KMS-11 (cell line): Measurements from ENCODE around the gene SPATA3.

Experiments
- H2AFZ ChIP-seq: fragments of 200-600 bp; sonication (generic); 2 replicates; pipeline ENCODE4 v1.6.1; 2016; ENCODE audit warnings: antibody characterized with exemption, mixed run types, low read depth
- H3K27ac ChIP-seq: fragments of 200-600 bp; sonication (generic); 2 replicates; pipeline ENCODE4 v1.6.1; 2016; ENCODE audit warnings: mild to moderate bottlenecking, mixed run types
- H3K27me3 ChIP-seq: fragments of 200-600 bp; sonication (generic); 2 replicates; pipeline ENCODE4 v1.6.1; 2017; ENCODE audit warnings: mild to moderate bottlenecking, low read depth, mixed run types, moderate library complexity; ENCODE audit not compliant: insufficient read depth
- H3K36me3 ChIP-seq: fragments of 200-600 bp; sonication (generic); 2 replicates; pipeline ENCODE4 v1.6.1; 2017; ENCODE audit warnings: mild to moderate bottlenecking, mixed run types; ENCODE audit not compliant: insufficient read depth
- H3K4me1 ChIP-seq: fragments of 200-600 bp; sonication (generic); 2 replicates; pipeline ENCODE4 v1.6.1; 2016; ENCODE audit warnings: mild to moderate bottlenecking, low read depth, mixed run types; ENCODE audit not compliant: poor library complexity, severe bottlenecking
- H3K4me2 ChIP-seq: fragments of 200-600 bp; sonication (generic); 2 replicates; pipeline ENCODE4 v1.7.0; 2016; ENCODE audit warnings: mild to moderate bottlenecking, mixed run types
- H3K4me3 ChIP-seq: fragments of 200-600 bp; sonication (generic); IDR thresholded peaks from 2 replicates; pipeline ENCODE4 v1.6.1; 2017; ENCODE audit warnings: low read depth, low read length, mixed read lengths; ENCODE audit not compliant: insufficient read depth
- H3K79me2 ChIP-seq: fragments of 200-600 bp; sonication (generic); 2 replicates; pipeline ENCODE4 v1.6.1; 2016; ENCODE audit warnings: low read depth, mixed run types; ENCODE audit not compliant: insufficient read depth
- H3K9ac ChIP-seq: fragments of 200-600 bp; sonication (generic); 2 replicates; pipeline ENCODE4 v1.6.1; 2016; ENCODE audit warnings: mild to moderate bottlenecking, mixed run types
- H4K20me1 ChIP-seq: fragments of 200-600 bp; sonication (generic); 2 replicates; pipeline ENCODE4 v1.6.1; 2016; ENCODE audit warnings: mild to moderate bottlenecking, mixed run types; ENCODE audit not compliant: insufficient read depth
- CTCF ChIP-seq: fragments of 200-600 bp; sonication (generic); conservative IDR thresholded peaks from 2 replicates; pipeline ENCODE4 v1.6.1; 2017; ENCODE audit warnings: low read depth, mild to moderate bottlenecking, antibody characterized with exemption, low read length, moderate library complexity, mixed read lengths

SPATA3 gene

GRCh38 chr2:230987137-230988020 lies 8.5 kb upstream of the SPATA3 start:
- H3K36me3 ChIP-seq: no peaks in the 10 kb centered on the region
- H2AFZ ChIP-seq: peak overlapping the region; percentile 96

GRCh38 chr2:230989731-230990130 lies 6.2 kb upstream of the SPATA3 start:
- Histone ChIP-seq H3K4me3 (no peak overlapping the region), H3K4me2 (no peak overlapping the region), H3K27ac (no peak overlapping the region), H3K36me3 (no peaks in the 10 kb centered on the region), H4K20me1 (no peaks in the 10 kb centered on the region), H2AFZ (no peak overlapping the region), H3K9ac (no peak overlapping the region), H3K27me3 (no peaks in the 10 kb centered on the region), H3K79me2 (no peaks in the 10 kb centered on the region), H3K4me1 (peaks cover 31% of the 10 kb centered on the region)
- no peak for TF ChIP-seq CTCF

More at GRCh38 chr2:230987137-230988020, 8.5 kb upstream of the SPATA3 start:
- peak; percentile 91 for TF ChIP-seq CTCF
- Histone ChIP-seq H4K20me1 (no peaks in the 10 kb centered on the region), H3K4me1 (peaks cover 55% of the 10 kb centered on the region), H3K9ac (peak overlapping the region; percentile 55; the same call in 1 of the 2 replicates), H3K27ac (peak overlapping the region; percentile 33; the same call in 1 of the 2 replicates), H3K4me2 (peak overlapping the region; percentile 81), H3K79me2 (no peaks in the 10 kb centered on the region), H3K4me3 (no peak overlapping the region), H3K27me3 (no peaks in the 10 kb centered on the region)

GRCh38 chr2:230990131-230990898 lies 5.6 kb upstream of the SPATA3 start:
- H3K4me3 ChIP-seq: no peak overlapping the region
- no peak for TF ChIP-seq CTCF
- H3K79me2 ChIP-seq: no peaks in the 10 kb centered on the region
- no peak overlapping the region for H3K9ac ChIP-seq
- no peak overlapping the region for H3K4me2 ChIP-seq
- H3K36me3 ChIP-seq: no peaks in the 10 kb centered on the region
- H2AFZ ChIP-seq: no peak overlapping the region
- H3K4me1 ChIP-seq: peaks cover 25% of the 10 kb centered on the region
- no peak overlapping the region for H3K27ac ChIP-seq
- H4K20me1 ChIP-seq: no peaks in the 10 kb centered on the region
- no peaks in the 10 kb centered on the region for H3K27me3 ChIP-seq

- H3K4me2 ChIP-seq: no peak overlapping the region
- H3K79me2 ChIP-seq: no peaks in the 10 kb centered on the region
- H3K27me3 ChIP-seq: no peaks in the 10 kb centered on the region
- H3K4me1 ChIP-seq: peaks cover 20% of the 10 kb centered on the region
- no peaks in the 10 kb centered on the region for H4K20me1 ChIP-seq
- no peak overlapping the region for H3K27ac ChIP-seq
- H2AFZ ChIP-seq: no peak overlapping the region
- no peak overlapping the region for H3K4me3 ChIP-seq
- H3K36me3 ChIP-seq: no peaks in the 10 kb centered on the region
- TF ChIP-seq CTCF: no peak
- H3K9ac ChIP-seq: no peak overlapping the region
Measured at GRCh38 chr2:230990899-230991150, 5.1 kb upstream of the SPATA3 start.
